ENCODE results near the gene UROC1. TPM values are rescaled to one million over a fixed set of nuclear protein-coding genes. Genes with fewer than 3 reads are reported as not detected.
A peak's percentile ranks its signal among the peaks of the same experiment; 100 is the strongest.

UROC1 gene
- total and polyA plus RNA-seq, 9 of the 15 experiments (the other 6 are each of a cell fraction or from before 2014, with no cell fraction given), result not detected

DNA sequence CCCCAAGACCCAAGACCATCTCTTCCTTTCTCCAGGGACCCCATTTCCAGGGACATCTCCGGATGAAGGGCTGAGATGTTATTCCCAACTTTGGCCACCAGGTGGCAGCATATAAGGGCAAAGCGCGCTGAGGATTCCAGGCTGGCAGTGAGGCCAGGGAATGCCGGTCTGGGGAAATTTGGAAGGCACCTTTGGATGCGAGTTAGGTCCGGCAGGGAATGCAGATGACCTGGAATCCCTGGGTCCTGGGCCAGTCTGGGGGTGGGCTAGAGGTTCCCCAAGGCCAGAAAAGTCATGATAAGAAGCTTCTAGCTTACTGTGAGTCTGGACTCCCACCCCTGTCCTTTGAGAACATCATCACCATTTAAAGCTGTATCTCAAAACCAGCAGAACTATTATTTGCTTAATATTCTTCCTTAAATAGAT is 4.8 kb upstream of the UROC1 start:
- BruUV-seq (replicated peaks), result no TSS peak
- intact Hi-C loops (cut with micrococcal nuclease) (loop anchor here (10.0 kb wide), 2 partner anchors 142 to 222 kb away; no protein-coding TSS in a partner anchor), in situ Hi-C loops (cut with MboI) (no loop called here)
- ATAC-seq, result peak; percentile 49; the same call in 2 of the 3 replicates
- DNase-seq (ENCODE audit: extremely low read depth in 1 of 4, low spot score in 3 of 4), result peak; percentile 45 to 69 (median 64)
- Histone ChIP-seq H3K4me1 (replicated peaks in 1 of 2; ENCODE audit: control insufficient read depth in 2 of 2, insufficient read depth in 2 of 2, low read length in 2 of 2) (peaks cover 0 to 12% of the 10 kb centered on the region in 2 experiments; a peak in 2 of 5 replicates), H4K20me1 (replicated peaks; ENCODE audit: control insufficient read depth, insufficient read depth, low read length) (peaks cover 3% of the 10 kb centered on the region; the same call in 1 of the 2 replicates), H3K27me3 (ENCODE audit: control insufficient read depth in 2 of 2, insufficient read depth in 2 of 2, low read length in 2 of 2) (peaks cover 0 to 11% of the 10 kb centered on the region in 2 experiments; a peak in 1 of 5 replicates), H3K36me3 (ENCODE audit: control insufficient read depth, insufficient read depth, low read length) (no peaks in the 10 kb centered on the region), H3K79me2 (ENCODE audit: control insufficient read depth, insufficient read depth, low read length) (no peaks in the 10 kb centered on the region), H3K27ac (ENCODE audit: extremely low read depth, low read depth, low read length) (no peak overlapping the region), H3K4me3 (no peak overlapping the region), H2AFZ (ENCODE audit: low read depth, low read length) (no peak overlapping the region), H3K4me2 (ENCODE audit: insufficient read depth, low read length) (no peak overlapping the region), H3K9me3 (replicated peaks; ENCODE audit: control insufficient read depth, insufficient read depth, low read depth, low read length) (no peaks in the 10 kb centered on the region), H3K9ac (ENCODE audit: insufficient read depth in 1 of 2, low read depth in 2 of 2, low read length in 2 of 2) (no peak overlapping the region), H3K9me1 (ENCODE audit: control insufficient read depth, insufficient read depth, low read length) (no peaks in the 10 kb centered on the region)
- FAIRE-seq, result peak; percentile 72
- POLR2A ChIA-PET, result no interaction called here
- WGBS (ENCODE audit: insufficient coverage, low coverage, missing lambda C conversion rate), result 0% methylated on average over 1 of the region's 6 CpGs
- CTCF ChIA-PET (ENCODE audit: low intra/inter-chr PET ratio), result interaction anchor here (0.7 to 1.0 kb wide), 2 partner anchors 932 to 1021 kb away, joined by 3 read pairs; no protein-coding TSS in a partner anchor
- no peak for TF ChIP-seq TAF9B (IDR thresholded peaks at IDR 0.05; ENCODE audit: partially characterized antibody)
- TF ChIP-seq, protein P1, sequence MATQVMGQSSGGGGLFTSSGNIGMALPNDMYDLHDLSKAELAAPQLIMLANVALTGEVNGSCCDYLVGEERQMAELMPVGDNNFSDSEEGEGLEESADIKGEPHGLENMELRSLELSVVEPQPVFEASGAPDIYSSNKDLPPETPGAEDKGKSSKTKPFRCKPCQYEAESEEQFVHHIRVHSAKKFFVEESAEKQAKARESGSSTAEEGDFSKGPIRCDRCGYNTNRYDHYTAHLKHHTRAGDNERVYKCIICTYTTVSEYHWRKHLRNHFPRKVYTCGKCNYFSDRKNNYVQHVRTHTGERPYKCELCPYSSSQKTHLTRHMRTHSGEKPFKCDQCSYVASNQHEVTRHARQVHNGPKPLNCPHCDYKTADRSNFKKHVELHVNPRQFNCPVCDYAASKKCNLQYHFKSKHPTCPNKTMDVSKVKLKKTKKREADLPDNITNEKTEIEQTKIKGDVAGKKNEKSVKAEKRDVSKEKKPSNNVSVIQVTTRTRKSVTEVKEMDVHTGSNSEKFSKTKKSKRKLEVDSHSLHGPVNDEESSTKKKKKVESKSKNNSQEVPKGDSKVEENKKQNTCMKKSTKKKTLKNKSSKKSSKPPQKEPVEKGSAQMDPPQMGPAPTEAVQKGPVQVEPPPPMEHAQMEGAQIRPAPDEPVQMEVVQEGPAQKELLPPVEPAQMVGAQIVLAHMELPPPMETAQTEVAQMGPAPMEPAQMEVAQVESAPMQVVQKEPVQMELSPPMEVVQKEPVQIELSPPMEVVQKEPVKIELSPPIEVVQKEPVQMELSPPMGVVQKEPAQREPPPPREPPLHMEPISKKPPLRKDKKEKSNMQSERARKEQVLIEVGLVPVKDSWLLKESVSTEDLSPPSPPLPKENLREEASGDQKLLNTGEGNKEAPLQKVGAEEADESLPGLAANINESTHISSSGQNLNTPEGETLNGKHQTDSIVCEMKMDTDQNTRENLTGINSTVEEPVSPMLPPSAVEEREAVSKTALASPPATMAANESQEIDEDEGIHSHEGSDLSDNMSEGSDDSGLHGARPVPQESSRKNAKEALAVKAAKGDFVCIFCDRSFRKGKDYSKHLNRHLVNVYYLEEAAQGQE (IDR thresholded peaks at IDR 0.05; ENCODE audit: borderline replicate concordance), result peak; percentile 55; the same call in 1 of the 2 replicates
- TF ChIP-seq, protein P1 (CRISPR knock-in tag; IDR thresholded peaks at IDR 0.05; ENCODE audit: low read depth), result no peak
- TF ChIP-seq, protein P2, sequence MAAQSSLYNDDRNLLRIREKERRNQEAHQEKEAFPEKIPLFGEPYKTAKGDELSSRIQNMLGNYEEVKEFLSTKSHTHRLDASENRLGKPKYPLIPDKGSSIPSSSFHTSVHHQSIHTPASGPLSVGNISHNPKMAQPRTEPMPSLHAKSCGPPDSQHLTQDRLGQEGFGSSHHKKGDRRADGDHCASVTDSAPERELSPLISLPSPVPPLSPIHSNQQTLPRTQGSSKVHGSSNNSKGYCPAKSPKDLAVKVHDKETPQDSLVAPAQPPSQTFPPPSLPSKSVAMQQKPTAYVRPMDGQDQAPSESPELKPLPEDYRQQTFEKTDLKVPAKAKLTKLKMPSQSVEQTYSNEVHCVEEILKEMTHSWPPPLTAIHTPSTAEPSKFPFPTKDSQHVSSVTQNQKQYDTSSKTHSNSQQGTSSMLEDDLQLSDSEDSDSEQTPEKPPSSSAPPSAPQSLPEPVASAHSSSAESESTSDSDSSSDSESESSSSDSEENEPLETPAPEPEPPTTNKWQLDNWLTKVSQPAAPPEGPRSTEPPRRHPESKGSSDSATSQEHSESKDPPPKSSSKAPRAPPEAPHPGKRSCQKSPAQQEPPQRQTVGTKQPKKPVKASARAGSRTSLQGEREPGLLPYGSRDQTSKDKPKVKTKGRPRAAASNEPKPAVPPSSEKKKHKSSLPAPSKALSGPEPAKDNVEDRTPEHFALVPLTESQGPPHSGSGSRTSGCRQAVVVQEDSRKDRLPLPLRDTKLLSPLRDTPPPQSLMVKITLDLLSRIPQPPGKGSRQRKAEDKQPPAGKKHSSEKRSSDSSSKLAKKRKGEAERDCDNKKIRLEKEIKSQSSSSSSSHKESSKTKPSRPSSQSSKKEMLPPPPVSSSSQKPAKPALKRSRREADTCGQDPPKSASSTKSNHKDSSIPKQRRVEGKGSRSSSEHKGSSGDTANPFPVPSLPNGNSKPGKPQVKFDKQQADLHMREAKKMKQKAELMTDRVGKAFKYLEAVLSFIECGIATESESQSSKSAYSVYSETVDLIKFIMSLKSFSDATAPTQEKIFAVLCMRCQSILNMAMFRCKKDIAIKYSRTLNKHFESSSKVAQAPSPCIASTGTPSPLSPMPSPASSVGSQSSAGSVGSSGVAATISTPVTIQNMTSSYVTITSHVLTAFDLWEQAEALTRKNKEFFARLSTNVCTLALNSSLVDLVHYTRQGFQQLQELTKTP (IDR thresholded peaks at IDR 0.05; ENCODE audit: low read depth in 1 of 2, partially characterized antibody in 2 of 2), result no peak
- TF ChIP-seq RAD21 (CRISPR knock-in tag; conservative IDR thresholded peaks at IDR 0.05 in 1 of 2, IDR thresholded peaks at IDR 0.05 in 1 of 2), result peak; percentile 57 to 65
- TF ChIP-seq, protein P3, sequence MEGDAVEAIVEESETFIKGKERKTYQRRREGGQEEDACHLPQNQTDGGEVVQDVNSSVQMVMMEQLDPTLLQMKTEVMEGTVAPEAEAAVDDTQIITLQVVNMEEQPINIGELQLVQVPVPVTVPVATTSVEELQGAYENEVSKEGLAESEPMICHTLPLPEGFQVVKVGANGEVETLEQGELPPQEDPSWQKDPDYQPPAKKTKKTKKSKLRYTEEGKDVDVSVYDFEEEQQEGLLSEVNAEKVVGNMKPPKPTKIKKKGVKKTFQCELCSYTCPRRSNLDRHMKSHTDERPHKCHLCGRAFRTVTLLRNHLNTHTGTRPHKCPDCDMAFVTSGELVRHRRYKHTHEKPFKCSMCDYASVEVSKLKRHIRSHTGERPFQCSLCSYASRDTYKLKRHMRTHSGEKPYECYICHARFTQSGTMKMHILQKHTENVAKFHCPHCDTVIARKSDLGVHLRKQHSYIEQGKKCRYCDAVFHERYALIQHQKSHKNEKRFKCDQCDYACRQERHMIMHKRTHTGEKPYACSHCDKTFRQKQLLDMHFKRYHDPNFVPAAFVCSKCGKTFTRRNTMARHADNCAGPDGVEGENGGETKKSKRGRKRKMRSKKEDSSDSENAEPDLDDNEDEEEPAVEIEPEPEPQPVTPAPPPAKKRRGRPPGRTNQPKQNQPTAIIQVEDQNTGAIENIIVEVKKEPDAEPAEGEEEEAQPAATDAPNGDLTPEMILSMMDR (IDR thresholded peaks at IDR 0.05 in 2 of 3, conservative IDR thresholded peaks at IDR 0.05 in 1 of 3; ENCODE audit: insufficient read depth in 2 of 3, low read depth in 1 of 3, low read length in 3 of 3), result peak; percentile 61 to 73 (median 62)
